Measurements from ENCODE around the gene EXOC6B. TPM values are rescaled to one million over a fixed set of nuclear protein-coding genes. Genes with fewer than 3 reads are reported as not detected.
A peak's percentile ranks its signal among the peaks of the same experiment; 100 is the strongest.

The EXOC6B gene
- total and polyA plus RNA-seq, 8 donors: 2.4 to 19.2 (median 11.3) TPM

GRCh38 chr2:72629062-72629461 lies 196.8 kb downstream of the EXOC6B start:
- no peak for ATAC-seq
- H3K27ac ChIP-seq: no peak overlapping the region

GRCh38 chr2:72627083-72627482 lies 198.8 kb downstream of the EXOC6B start:
- no peaks in the 10 kb centered on the region for H3K36me3 ChIP-seq
- FAIRE-seq (no peak), DNase-seq (no peak), ATAC-seq (no peak)
- no peak overlapping the region for H3K4me3 ChIP-seq
- no peak overlapping the region for H3K27ac ChIP-seq
- 85 to 88% methylated on average over 1 of the region's 1 CpG for WGBS, 2 donors
- H3K9me3 ChIP-seq: no peaks in the 10 kb centered on the region
- intact Hi-C loops (cut with DNase I): no loop called here
- H3K27me3 ChIP-seq: no peaks in the 10 kb centered on the region
- no peaks in the 10 kb centered on the region for H3K4me1 ChIP-seq
- no peak for TF ChIP-seq CTCF (IDR thresholded peaks at IDR 0.05)

More at GRCh38 chr2:72629062-72629461, 196.8 kb downstream of the EXOC6B start:
- Histone ChIP-seq H3K4me3 (no peak overlapping the region), H3K9me3 (no peaks in the 10 kb centered on the region), H3K27me3 (no peaks in the 10 kb centered on the region), H3K4me1 (no peaks in the 10 kb centered on the region), H3K36me3 (no peaks in the 10 kb centered on the region)
- 93 to 97% methylated on average over 1 of the region's 1 CpG for WGBS, 2 donors
- intact Hi-C loops (cut with DNase I): no loop called here
- DNase-seq: no peak
- TF ChIP-seq CTCF (IDR thresholded peaks at IDR 0.05): no peak
- no peak for FAIRE-seq

GRCh38 chr2:72625366-72625765 lies 200.5 kb downstream of the EXOC6B start:
- WGBS, 2 donors: 51 to 55% methylated on average over 1 of the region's 1 CpG
- H3K27ac ChIP-seq: no peak overlapping the region
- no peak overlapping the region for H3K4me3 ChIP-seq
- no peak for DNase-seq
- intact Hi-C loops (cut with DNase I): no loop called here
- no peaks in the 10 kb centered on the region for H3K36me3 ChIP-seq
- no peak for TF ChIP-seq CTCF (IDR thresholded peaks at IDR 0.05)
- no peaks in the 10 kb centered on the region for H3K4me1 ChIP-seq
- H3K27me3 ChIP-seq: no peaks in the 10 kb centered on the region
- FAIRE-seq: no peak
- no peak for ATAC-seq
- no peaks in the 10 kb centered on the region for H3K9me3 ChIP-seq

GRCh38 chr2:72623481-72623880 lies 202.4 kb downstream of the EXOC6B start:
- DNase-seq (no peak), FAIRE-seq (no peak), ATAC-seq (no peak)
- TF ChIP-seq CTCF (IDR thresholded peaks at IDR 0.05): no peak
- H3K9me3 ChIP-seq: no peaks in the 10 kb centered on the region
- no peak overlapping the region for H3K27ac ChIP-seq
- no peaks in the 10 kb centered on the region for H3K27me3 ChIP-seq
- no peak overlapping the region for H3K4me3 ChIP-seq
- no peaks in the 10 kb centered on the region for H3K4me1 ChIP-seq
- no peaks in the 10 kb centered on the region for H3K36me3 ChIP-seq
- intact Hi-C loops (cut with DNase I): no loop called here

GRCh38 chr2:72619626-72620025 lies 206.2 kb downstream of the EXOC6B start:
- DNase-seq: peak in 1 of 6 donors; percentile 15
- no peak overlapping the region for H3K4me3 ChIP-seq
- H3K27ac ChIP-seq: no peak overlapping the region
- H3K36me3 ChIP-seq: no peaks in the 10 kb centered on the region
- H3K27me3 ChIP-seq: no peaks in the 10 kb centered on the region
- H3K4me1 ChIP-seq: no peaks in the 10 kb centered on the region
- no peaks in the 10 kb centered on the region for H3K9me3 ChIP-seq
- WGBS, 2 donors: 86 to 90% methylated on average over 3 of the region's 3 CpGs
- FAIRE-seq: no peak
- no peak for TF ChIP-seq CTCF (IDR thresholded peaks at IDR 0.05)
- no peak for ATAC-seq
- intact Hi-C loops (cut with DNase I): no loop called here

All from pancreas (tissue), 10 donors.